Renal cortical epithelial cell (primary cell): ENCODE measurements around the gene TSSK6. TPM values are rescaled to one million over a fixed set of nuclear protein-coding genes. Genes with fewer than 3 reads are reported as not detected.

Source experiments
- DNase-seq: peaks from one replicate; pipeline ENCODE4 v3.0.0-alpha.2; 2011; ENCODE audit warnings: low read depth
- total RNA-seq: library from RNA; depleted of rRNA; stranded (reverse); fragments of >200 nt; gene quantifications from 2 replicates; pipeline ENCODE4 v1.2.3, GENCODE V29; 2014

TSSK6 gene
- total RNA-seq, 1 donor from 2014 or later = 3.0 TPM

GRCh38 chr19:19530889-19531288 lies 15.5 kb upstream of the TSSK6 start:
- no peak for DNase-seq

GRCh38 chr19:19530423-19530804 lies 15.1 kb upstream of the TSSK6 start:
- no peak for DNase-seq

- no peak for DNase-seq
Measured at GRCh38 chr19:19529783-19530422, 14.6 kb upstream of the TSSK6 start.

- DNase-seq = no peak
Measured at GRCh38 chr19:19528721-19529490, 13.6 kb upstream of the TSSK6 start, which contains the start of gene YJEFN3. Gene YJEFN3, plus strand, starts transcription at chr19:19528911. Its CDS starts 22 bp downstream, at chr19:19528933.

- no peak for DNase-seq
Measured at GRCh38 chr19:19527674-19528625, 12.6 kb upstream of the TSSK6 start.

- no peak for DNase-seq
Measured at GRCh38 chr19:19527371-19527656, 12.0 kb upstream of the TSSK6 start.

GRCh38 chr19:19526581-19527370 lies 11.4 kb upstream of the TSSK6 start:
- no peak for DNase-seq

- no peak for DNase-seq
Measured at GRCh38 chr19:19525611-19526380, 10.4 kb upstream of the TSSK6 start.

GRCh38 chr19:19524053-19524452 lies 8.7 kb upstream of the TSSK6 start:
- DNase-seq = no peak

- DNase-seq = no peak
Measured at GRCh38 chr19:19523177-19523576, 7.8 kb upstream of the TSSK6 start.

GRCh38 chr19:19520989-19521388 lies 5.6 kb upstream of the TSSK6 start:
- DNase-seq = no peak

GRCh38 chr19:19517235-19517619 lies 1.9 kb upstream of the TSSK6 start:
- DNase-seq = no peak

- peak; percentile 77 for DNase-seq
Measured at GRCh38 chr19:19515642-19516519, 533 bp upstream of the TSSK6 start, which contains the start of gene NDUFA13. Gene NDUFA13, plus strand, starts transcription at chr19:19516225. Its CDS starts 14 bp downstream, at chr19:19516239.

GRCh38 chr19:19514215-19514657 lies 1.1 kb downstream of the TSSK6 start:
- DNase-seq = peak; percentile 11

- DNase-seq = no peak
Measured at GRCh38 chr19:19513682-19514081, 1.7 kb downstream of the TSSK6 start.

GRCh38 chr19:19510432-19510831 lies 4.9 kb downstream of the TSSK6 start:
- peak; percentile 5 for DNase-seq

GRCh38 chr19:19508217-19508616 lies 7.1 kb downstream of the TSSK6 start:
- no peak for DNase-seq

- no peak for DNase-seq
Measured at GRCh38 chr19:19507354-19507753, 8.0 kb downstream of the TSSK6 start.

GRCh38 chr19:19506592-19506991 lies 8.8 kb downstream of the TSSK6 start:
- no peak for DNase-seq
